ENCODE measurements around the gene PYGM. TPM values are rescaled to one million over a fixed set of nuclear protein-coding genes. Genes with fewer than 3 reads are reported as not detected.

PYGM gene
- total and polyA plus RNA-seq, 2 donors (not counting 1 experiment from before 2014, with no cell fraction given): 0.50 to 1.9 TPM

DNA sequence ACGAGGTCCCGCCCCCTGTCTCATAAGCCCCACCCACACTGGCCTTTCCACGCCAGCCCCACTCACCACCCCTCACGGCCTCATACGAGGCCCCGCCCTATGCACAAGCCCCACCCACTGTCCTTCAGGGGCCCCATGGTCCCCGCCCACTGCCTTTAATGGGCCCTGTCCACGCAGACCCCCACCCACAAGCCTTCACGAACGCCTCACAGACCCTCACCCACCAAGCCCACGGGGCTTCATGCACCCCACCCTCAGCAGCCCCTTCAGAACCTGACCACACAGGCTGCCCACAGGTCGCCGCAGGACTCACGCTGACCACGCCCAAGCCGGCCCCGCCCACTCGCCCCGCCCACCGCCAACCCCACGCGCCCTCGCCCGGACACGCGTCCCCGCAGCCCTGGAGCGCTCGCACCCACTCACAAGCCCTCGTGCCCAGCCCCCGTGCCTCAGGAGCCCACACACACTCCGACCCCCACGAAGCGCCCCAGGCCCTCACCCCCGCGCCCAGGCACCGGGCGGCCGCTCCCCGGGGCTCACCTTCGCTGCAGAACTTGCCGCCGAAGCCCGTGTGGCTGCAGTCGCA, 47.3 kb downstream of the PYGM start:
- Histone ChIP-seq H3K27me3 (ENCODE audit: control insufficient read depth, insufficient read depth, low read length) (peaks cover 40% of the 10 kb centered on the region), H3K79me2 (ENCODE audit: control insufficient read depth, insufficient read depth, low read length) (no peaks in the 10 kb centered on the region), H3K4me2 (ENCODE audit: extremely low read depth, insufficient read depth, low read length) (no peak overlapping the region), H4K20me1 (ENCODE audit: control insufficient read depth, extremely low read depth, insufficient read depth, low read length) (no peaks in the 10 kb centered on the region), H3K27ac (ENCODE audit: insufficient read depth, low read length) (no peak overlapping the region), H3K4me1 (ENCODE audit: control insufficient read depth, extremely low read depth, insufficient read depth, low read length) (no peaks in the 10 kb centered on the region), H3K36me3 (ENCODE audit: control insufficient read depth, insufficient read depth, low read length) (no peaks in the 10 kb centered on the region), H3K9ac (ENCODE audit: insufficient read depth, low read length) (no peak overlapping the region), H2AFZ (ENCODE audit: low read length) (no peak overlapping the region), H3K9me3 (ENCODE audit: control insufficient read depth, insufficient read depth, low read depth, low read length) (no peaks in the 10 kb centered on the region), H3K4me3 (replicated peaks in 1 of 4; ENCODE audit: control extremely low read depth in 1 of 4, insufficient read depth in 1 of 4, low read depth in 3 of 4, low read length in 4 of 4) (no peak overlapping the region)
- TF ChIP-seq, protein P1, sequence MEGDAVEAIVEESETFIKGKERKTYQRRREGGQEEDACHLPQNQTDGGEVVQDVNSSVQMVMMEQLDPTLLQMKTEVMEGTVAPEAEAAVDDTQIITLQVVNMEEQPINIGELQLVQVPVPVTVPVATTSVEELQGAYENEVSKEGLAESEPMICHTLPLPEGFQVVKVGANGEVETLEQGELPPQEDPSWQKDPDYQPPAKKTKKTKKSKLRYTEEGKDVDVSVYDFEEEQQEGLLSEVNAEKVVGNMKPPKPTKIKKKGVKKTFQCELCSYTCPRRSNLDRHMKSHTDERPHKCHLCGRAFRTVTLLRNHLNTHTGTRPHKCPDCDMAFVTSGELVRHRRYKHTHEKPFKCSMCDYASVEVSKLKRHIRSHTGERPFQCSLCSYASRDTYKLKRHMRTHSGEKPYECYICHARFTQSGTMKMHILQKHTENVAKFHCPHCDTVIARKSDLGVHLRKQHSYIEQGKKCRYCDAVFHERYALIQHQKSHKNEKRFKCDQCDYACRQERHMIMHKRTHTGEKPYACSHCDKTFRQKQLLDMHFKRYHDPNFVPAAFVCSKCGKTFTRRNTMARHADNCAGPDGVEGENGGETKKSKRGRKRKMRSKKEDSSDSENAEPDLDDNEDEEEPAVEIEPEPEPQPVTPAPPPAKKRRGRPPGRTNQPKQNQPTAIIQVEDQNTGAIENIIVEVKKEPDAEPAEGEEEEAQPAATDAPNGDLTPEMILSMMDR (conservative IDR thresholded peaks at IDR 0.05 in 1 of 2, IDR thresholded peaks at IDR 0.05 in 1 of 2; ENCODE audit: low read depth in 1 of 2, low read length in 2 of 2): no peak
- no peak for TF ChIP-seq EZH2 (IDR thresholded peaks at IDR 0.05; ENCODE audit: low read length, missing control alignments)
- no peak for DNase-seq (ENCODE audit: low read depth in 2 of 2)

DNA sequence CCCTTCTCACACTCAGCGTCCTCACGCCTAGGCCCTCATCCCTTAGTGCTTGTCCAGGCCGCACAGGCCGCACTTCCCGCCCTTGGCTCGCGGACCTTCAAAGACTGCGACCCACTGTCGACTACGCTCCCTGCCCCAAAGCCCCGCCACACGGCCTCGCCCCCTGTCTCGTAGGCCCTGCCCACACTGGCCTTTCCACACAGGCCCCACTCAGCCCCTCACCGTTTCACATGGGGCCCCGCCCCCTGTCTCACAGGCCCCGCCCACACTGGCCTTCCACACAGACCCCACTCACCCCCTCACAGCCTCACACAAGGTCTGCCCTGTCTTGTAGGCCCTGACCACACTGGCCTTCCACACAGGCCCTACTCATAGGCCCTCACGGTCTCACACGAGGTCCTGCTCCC, 47.8 kb downstream of the PYGM start:
- H3K9ac ChIP-seq (ENCODE audit: insufficient read depth, low read length): no peak overlapping the region
- no peaks in the 10 kb centered on the region for H3K36me3 ChIP-seq (ENCODE audit: control insufficient read depth, insufficient read depth, low read length)
- no peaks in the 10 kb centered on the region for H3K9me3 ChIP-seq (ENCODE audit: control insufficient read depth, insufficient read depth, low read depth, low read length)
- TF ChIP-seq EZH2 (IDR thresholded peaks at IDR 0.05; ENCODE audit: low read length, missing control alignments): no peak
- TF ChIP-seq, protein P1 (conservative IDR thresholded peaks at IDR 0.05 in 1 of 2, IDR thresholded peaks at IDR 0.05 in 1 of 2; ENCODE audit: low read depth in 1 of 2, low read length in 2 of 2): no peak
- H3K4me2 ChIP-seq (ENCODE audit: extremely low read depth, insufficient read depth, low read length): no peak overlapping the region
- H2AFZ ChIP-seq (ENCODE audit: low read length): no peak overlapping the region
- no peak for DNase-seq (ENCODE audit: low read depth in 2 of 2)
- no peak overlapping the region for H3K27ac ChIP-seq (ENCODE audit: insufficient read depth, low read length)
- no peaks in the 10 kb centered on the region for H4K20me1 ChIP-seq (ENCODE audit: control insufficient read depth, extremely low read depth, insufficient read depth, low read length)
- no peak overlapping the region for H3K4me3 ChIP-seq (replicated peaks in 1 of 4; ENCODE audit: control extremely low read depth in 1 of 4, insufficient read depth in 1 of 4, low read depth in 3 of 4, low read length in 4 of 4)
- no peaks in the 10 kb centered on the region for H3K4me1 ChIP-seq (ENCODE audit: control insufficient read depth, extremely low read depth, insufficient read depth, low read length)
- no peaks in the 10 kb centered on the region for H3K79me2 ChIP-seq (ENCODE audit: control insufficient read depth, insufficient read depth, low read length)
- H3K27me3 ChIP-seq (ENCODE audit: control insufficient read depth, insufficient read depth, low read length): peaks cover 40% of the 10 kb centered on the region

GRCh38 chr11:64711138-64711955, 48.4 kb downstream of the PYGM start:
- Histone ChIP-seq H3K36me3 (ENCODE audit: control insufficient read depth, insufficient read depth, low read length) (no peaks in the 10 kb centered on the region), H3K27me3 (ENCODE audit: control insufficient read depth, insufficient read depth, low read length) (peaks cover 40% of the 10 kb centered on the region), H2AFZ (ENCODE audit: low read length) (no peak overlapping the region), H3K4me1 (ENCODE audit: control insufficient read depth, extremely low read depth, insufficient read depth, low read length) (no peaks in the 10 kb centered on the region), H3K9me3 (ENCODE audit: control insufficient read depth, insufficient read depth, low read depth, low read length) (no peaks in the 10 kb centered on the region), H3K9ac (ENCODE audit: insufficient read depth, low read length) (no peak overlapping the region), H3K4me2 (ENCODE audit: extremely low read depth, insufficient read depth, low read length) (no peak overlapping the region), H3K27ac (ENCODE audit: insufficient read depth, low read length) (no peak overlapping the region), H4K20me1 (ENCODE audit: control insufficient read depth, extremely low read depth, insufficient read depth, low read length) (no peaks in the 10 kb centered on the region), H3K79me2 (ENCODE audit: control insufficient read depth, insufficient read depth, low read length) (no peaks in the 10 kb centered on the region), H3K4me3 (replicated peaks in 1 of 4; ENCODE audit: control extremely low read depth in 1 of 4, insufficient read depth in 1 of 4, low read depth in 3 of 4, low read length in 4 of 4) (no peak overlapping the region)
- no peak for TF ChIP-seq EZH2 (IDR thresholded peaks at IDR 0.05; ENCODE audit: low read length, missing control alignments)
- TF ChIP-seq, protein P1 (conservative IDR thresholded peaks at IDR 0.05 in 1 of 2, IDR thresholded peaks at IDR 0.05 in 1 of 2; ENCODE audit: low read depth in 1 of 2, low read length in 2 of 2): no peak
- no peak for DNase-seq (ENCODE audit: low read depth in 2 of 2)

All from fibroblast of lung (primary cell).